OCI-LY3 (cell line): Measurements from ENCODE around the gene ALDH1L1.

Experiments
- CTCF ChIP-seq: fragments of 200-600, 300-600 bp; sonication (generic); IDR thresholded peaks from 2 replicates; pipeline ENCODE4 v1.5.1; 2014; ENCODE audit warnings: antibody characterized with exemption, low read length, low read depth
- EZH2phosphoT487 ChIP-seq: fragments of 200-600 bp; shearing (Covaris generic); IDR thresholded peaks from 2 replicates; pipeline ENCODE4 v1.6.1; 2018; ENCODE audit warnings: antibody characterized with exemption, mixed run types, low read depth

DNA sequence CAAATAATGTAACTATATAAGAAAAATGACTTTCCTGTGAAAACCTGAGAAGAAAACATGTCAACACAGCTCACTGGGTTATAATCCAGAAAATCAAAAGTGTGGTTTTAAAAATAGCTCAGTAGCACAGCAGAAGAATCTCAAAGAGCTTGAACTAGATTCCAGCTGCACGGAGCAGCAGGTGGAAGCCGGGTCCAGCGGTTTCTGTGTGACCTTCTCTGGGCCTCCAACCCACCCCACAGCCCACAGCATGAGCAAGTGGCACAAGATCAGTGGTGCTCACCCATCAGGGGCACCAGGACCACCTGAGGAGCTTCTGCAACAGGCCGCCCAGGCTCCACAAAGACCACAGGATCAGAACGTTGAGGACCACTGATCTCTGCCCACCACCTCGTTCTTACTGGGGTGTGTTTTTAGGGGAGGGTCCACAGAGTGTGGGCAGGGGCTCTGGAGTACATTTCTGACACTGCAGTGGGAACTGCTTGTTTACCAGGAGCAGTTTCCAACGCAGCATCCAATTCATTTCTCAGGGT is 119.7 kb downstream of the ALDH1L1 start:
- TF ChIP-seq CTCF = no peak
- no peak for TF ChIP-seq EZH2phosphoT487
